Fibroblast of lung (primary cell): ENCODE measurements around the gene C7orf57. TPM values are rescaled to one million over a fixed set of nuclear protein-coding genes. Genes with fewer than 3 reads are reported as not detected.

Experiments used
- DNase-seq, 2 donors: peaks; one replicate each; pipeline versions ENCODE4 v3.0.0 to v3.0.0-alpha.2; 2010; ENCODE audit warnings: low read depth in 2 of 2
- H2AFZ ChIP-seq: 2 replicates; pipeline ENCODE4 v1.5.1; 2012; ENCODE audit warnings: low read length, control low read depth, inconsistent platforms
- H3K27ac ChIP-seq: 2 replicates; pipeline ENCODE4 v1.5.1; 2011; ENCODE audit warnings: low read length, control low read depth; ENCODE audit not compliant: insufficient read depth
- H3K27me3 ChIP-seq: 2 replicates; pipeline ENCODE4 v1.5.1; 2011; ENCODE audit warnings: mild to moderate bottlenecking, low read length; ENCODE audit not compliant: control insufficient read depth, insufficient read depth
- H3K36me3 ChIP-seq: 2 replicates; pipeline ENCODE4 v1.5.1; 2011; ENCODE audit warnings: low read length; ENCODE audit not compliant: control insufficient read depth, insufficient read depth
- H3K4me1 ChIP-seq: 2 replicates; pipeline ENCODE4 v1.5.1; 2011; ENCODE audit warnings: low read length; ENCODE audit not compliant: control insufficient read depth, insufficient read depth; ENCODE audit errors: extremely low read depth
- H3K4me2 ChIP-seq: 2 replicates; pipeline ENCODE4 v1.5.1; 2011; ENCODE audit warnings: low read length, control low read depth; ENCODE audit not compliant: insufficient read depth; ENCODE audit errors: extremely low read depth
- H3K4me3 ChIP-seq, 4 experiments: fragments of 200-600 bp in 1 of 4; sonication (generic) in 1 of 4; replicated peaks in 1 of 4; 2 replicates each; pipeline ENCODE4 v1.5.1; 2011 to 2016; ENCODE audit warnings: low read length in 4 of 4, low read depth in 3 of 4, mild to moderate bottlenecking in 3 of 4, control low read depth in 2 of 4, inconsistent platforms in 1 of 4, mixed read lengths in 1 of 4; ENCODE audit not compliant: insufficient read depth in 1 of 4; ENCODE audit errors: control extremely low read depth in 1 of 4
- H3K79me2 ChIP-seq: 2 replicates; pipeline ENCODE4 v1.5.1; 2012; ENCODE audit warnings: mild to moderate bottlenecking, low read length, inconsistent platforms; ENCODE audit not compliant: control insufficient read depth, insufficient read depth
- H3K9ac ChIP-seq: 2 replicates; pipeline ENCODE4 v1.5.1; 2011; ENCODE audit warnings: mild to moderate bottlenecking, low read length, control low read depth; ENCODE audit not compliant: insufficient read depth
- H3K9me3 ChIP-seq: 2 replicates; pipeline ENCODE4 v1.5.1; 2012; ENCODE audit warnings: low read depth, low read length; ENCODE audit not compliant: control insufficient read depth, insufficient read depth
- H4K20me1 ChIP-seq: 2 replicates; pipeline ENCODE4 v1.5.1; 2011; ENCODE audit warnings: low read length; ENCODE audit not compliant: control insufficient read depth, insufficient read depth; ENCODE audit errors: extremely low read depth
- CTCF ChIP-seq, 2 donors: IDR thresholded peaks in 1 of 2; conservative IDR thresholded peaks in 1 of 2; 1 replicate in 1 of 2; 2 replicates in 1 of 2; pipeline ENCODE4 v1.5.1; 2011 to 2012; ENCODE audit warnings: low read length in 2 of 2, control low read depth in 1 of 2, inconsistent platforms in 1 of 2, low read depth in 1 of 2, mild to moderate bottlenecking in 1 of 2
- EZH2 ChIP-seq: IDR thresholded peaks from 2 replicates; pipeline ENCODE4 v1.5.1; 2012; ENCODE audit warnings: low read length, control low read depth, mild to moderate bottlenecking; ENCODE audit errors: missing control alignments
- polyA plus RNA-seq, 2 donors: library from polyadenylated mRNA; depleted of rRNA in 1 of 2; stranded (reverse) in 1 of 2; unstranded in 1 of 2; fragments of >200 nt; gene quantifications; 2 replicates each; pipeline ENCODE4 v1.2.1, GENCODE V29; 2011 to 2012; ENCODE audit warnings: missing spikeins in 1 of 2
- total RNA-seq: library from RNA; depleted of rRNA; stranded (reverse); fragments of >200 nt; gene quantifications from 2 replicates; pipeline ENCODE4 v1.2.1, GENCODE V29; 2014

C7orf57 gene
- total and polyA plus RNA-seq, 2 donors (not counting 1 experiment from before 2014, with no cell fraction given) = not detected

GRCh38 chr7:48063985-48064384 lies 28.6 kb downstream of the C7orf57 start:
- H3K36me3 ChIP-seq = no peaks in the 10 kb centered on the region
- no peak for TF ChIP-seq EZH2
- no peak for TF ChIP-seq CTCF (conservative IDR thresholded peaks at IDR 0.05 in 1 of 2, IDR thresholded peaks at IDR 0.05 in 1 of 2; ENCODE audit: low read depth in 1 of 2, low read length in 2 of 2)
- H3K9ac ChIP-seq = no peak overlapping the region
- no peaks in the 10 kb centered on the region for H3K27me3 ChIP-seq
- H4K20me1 ChIP-seq = no peaks in the 10 kb centered on the region
- H3K4me3 ChIP-seq = no peak overlapping the region
- H3K79me2 ChIP-seq = no peaks in the 10 kb centered on the region
- no peak overlapping the region for H3K27ac ChIP-seq
- H3K4me1 ChIP-seq = no peaks in the 10 kb centered on the region
- no peaks in the 10 kb centered on the region for H3K9me3 ChIP-seq
- no peak for DNase-seq
- H3K4me2 ChIP-seq = no peak overlapping the region
- H2AFZ ChIP-seq = no peak overlapping the region

- H3K36me3 ChIP-seq = no peaks in the 10 kb centered on the region
- no peak overlapping the region for H3K4me2 ChIP-seq
- DNase-seq = no peak
- H2AFZ ChIP-seq = no peak overlapping the region
- TF ChIP-seq EZH2 = no peak
- TF ChIP-seq CTCF (conservative IDR thresholded peaks at IDR 0.05 in 1 of 2, IDR thresholded peaks at IDR 0.05 in 1 of 2; ENCODE audit: low read depth in 1 of 2, low read length in 2 of 2) = no peak
- H3K27ac ChIP-seq = no peak overlapping the region
- no peaks in the 10 kb centered on the region for H4K20me1 ChIP-seq
- H3K9me3 ChIP-seq = no peaks in the 10 kb centered on the region
- H3K9ac ChIP-seq = no peak overlapping the region
- H3K4me1 ChIP-seq = no peaks in the 10 kb centered on the region
- H3K27me3 ChIP-seq = no peaks in the 10 kb centered on the region
- H3K4me3 ChIP-seq = no peak overlapping the region
- H3K79me2 ChIP-seq = no peaks in the 10 kb centered on the region
Measured at GRCh38 chr7:48067475-48067874, 32.1 kb downstream of the C7orf57 start.

- H4K20me1 ChIP-seq = no peaks in the 10 kb centered on the region
- no peak overlapping the region for H3K27ac ChIP-seq
- no peaks in the 10 kb centered on the region for H3K79me2 ChIP-seq
- H2AFZ ChIP-seq = peak overlapping the region; percentile 60
- no peak for TF ChIP-seq EZH2
- TF ChIP-seq CTCF (conservative IDR thresholded peaks at IDR 0.05 in 1 of 2, IDR thresholded peaks at IDR 0.05 in 1 of 2; ENCODE audit: low read depth in 1 of 2, low read length in 2 of 2) = no peak
- H3K4me1 ChIP-seq = no peaks in the 10 kb centered on the region
- H3K9ac ChIP-seq = no peak overlapping the region
- no peak overlapping the region for H3K4me3 ChIP-seq
- H3K9me3 ChIP-seq = no peaks in the 10 kb centered on the region
- H3K36me3 ChIP-seq = no peaks in the 10 kb centered on the region
- H3K27me3 ChIP-seq = no peaks in the 10 kb centered on the region
- H3K4me2 ChIP-seq = no peak overlapping the region
- peak in 1 of 2 donors; percentile 29 for DNase-seq
Measured at GRCh38 chr7:48074204-48074654, 38.9 kb downstream of the C7orf57 start.
